ENCODE measurements around the gene RPP30. TPM values are rescaled to one million over a fixed set of nuclear protein-coding genes. Genes with fewer than 3 reads are reported as not detected.

Gene RPP30
- total RNA-seq = 23.1 and 30.6 TPM in 2 replicates

GRCh38 chr10:90871766-90872647 lies at the start of gene RPP30:
Gene RPP30 (plus strand): TSS chr10:90871974. CDS start chr10:90871987, 13 bp downstream.

GRCh38 chr10:90857635-90858460 lies 13.9 kb upstream of the RPP30 start, which contains the start of gene HTR7:
Gene HTR7 (minus strand): TSS chr10:90858039. CDS start chr10:90857671, 368 bp downstream.

GRCh38 chr10:90920986-90921666 lies 49.4 kb downstream of the RPP30 start, which contains the start of gene ANKRD1:
Gene ANKRD1 (minus strand): TSS chr10:90921087. CDS start chr10:90921027, 60 bp downstream.

Other genes with a start within 250 kb of the RPP30 start
- 6.0 and 21.2 TPM in 2 replicates for gene HTR7, start 13.9 kb upstream of the RPP30 start, total RNA-seq
- gene ANKRD1, start 49.1 kb downstream of the RPP30 start, total RNA-seq = 23.2 and 24.2 TPM in 2 replicates